Heart left ventricle (tissue), 13 donors: ENCODE data around the gene MPP3.
A peak's percentile ranks its signal among the peaks of the same experiment; 100 is the strongest.

Source experiments
- CTCF ChIP-seq, 12 donors: fragments of 200-600 bp; sonication (generic) in 4 of 12; IDR thresholded peaks; one replicate each; pipeline versions ENCODE4 v1.5.0 to v1.8.0; 2018 to 2022; ENCODE audit warnings: antibody characterized with exemption in 12 of 12, mild to moderate bottlenecking in 5 of 12
- POLR2A ChIP-seq, 2 donors: fragments of 450-650 bp; IDR thresholded peaks; one replicate each; pipeline ENCODE4 v1.6.1; 2017; ENCODE audit warnings: antibody characterized with exemption in 2 of 2, mild to moderate bottlenecking in 2 of 2, moderate library complexity in 2 of 2
- donor health status: ischemic (EF 13 %, LVEDD 7.1; RV severe dilation, severe dysfunction).
- donor health status: DM: no; HTN: yes; CAD: no.
- donor health status: DM: no; HTN: no; CAD: no.
- donor health status: ischemic (EF 25% LVEDD 6.9; RV normal size, moderate dysfunction).
- donor health status: ischemic (EF 25% LVEDD 5.7; RV mildly dilated, moderate dysfunction).
- donor health status: ischemic (EF 35%, LVEDD 5.7; RV mildly dilated, moderate dysfunction).
- donor health status: nonischemic (EF 11% LVEDD 7.7; RV severe dilation, severe dysfunction).
- donor health status: DM: yes; HTN: yes; CAD: no.
- donor health status: PGD.
- donor health status: ischemic (EF 29% LVEDD 5.4; RV normal size, mild dysfunction).
- donor health status: nonischemic (EF 23%, LVEDD 6.1; RV moderate dilation, normal function).

- TF ChIP-seq CTCF (IDR thresholded peaks at IDR 0.05) (peak; percentile 39 to 64 (median 54)), POLR2A (IDR thresholded peaks at IDR 0.05) (no peak)
Observed at GRCh38 chr17:43880420-43880991, 47.6 kb upstream of the MPP3 start.
